HepG2 (cell line): ENCODE results near the gene CKLF. TPM values are rescaled to one million over a fixed set of nuclear protein-coding genes. Genes with fewer than 3 reads are reported as not detected.

Experiments used
- ADNP ChIP-seq: sonication (generic); formaldehyde crosslinking; IDR thresholded peaks from 2 replicates; pipeline ENCODE4 v1.4.0; 2020; ENCODE audit warnings: missing genetic modification reagents
- ATF1 ChIP-seq: IDR thresholded peaks from 2 replicates; pipeline ENCODE4 v1.6.1; 2016; ENCODE audit warnings: mild to moderate bottlenecking, control low read depth
- CAMTA2 ChIP-seq: sonication (generic); formaldehyde crosslinking; IDR thresholded peaks from 2 replicates; pipeline ENCODE4 v1.4.0; 2020; ENCODE audit warnings: mild to moderate bottlenecking, missing genetic modification reagents, borderline replicate concordance
- EED ChIP-seq: sonication (generic); formaldehyde crosslinking; IDR thresholded peaks from 2 replicates; pipeline ENCODE4 v1.5.0; 2020; ENCODE audit warnings: mild to moderate bottlenecking, missing genetic modification reagents
- EHMT2 ChIP-seq: fragments of 200-600 bp; sonication (generic); IDR thresholded peaks from 2 replicates; pipeline ENCODE4 v1.7.0; 2017; ENCODE audit warnings: antibody characterized with exemption, low read depth, low read length, borderline replicate concordance
- HHEX ChIP-seq: IDR thresholded peaks from 2 replicates; pipeline ENCODE4 v1.6.1; 2016; ENCODE audit warnings: control low read depth
- KAT2B ChIP-seq: fragments of 150-350 bp; IDR thresholded peaks from 2 replicates; pipeline ENCODE4 v1.6.1; 2014; ENCODE audit warnings: low read depth, low read length, borderline replicate concordance
- MTF2 ChIP-seq: sonication (generic); formaldehyde crosslinking; IDR thresholded peaks from 2 replicates; pipeline ENCODE4 v1.5.0; 2020; ENCODE audit warnings: missing genetic modification reagents, borderline replicate concordance
- SMC3 ChIP-seq: IDR thresholded peaks from 2 replicates; pipeline ENCODE4 v1.6.1; 2011; ENCODE audit warnings: low read length, improper control_type of control experiment
- STAG1 ChIP-seq: sonication (generic); formaldehyde crosslinking; IDR thresholded peaks from 2 replicates; pipeline ENCODE4 v1.4.0; 2020; ENCODE audit warnings: missing genetic modification reagents
- XRCC5 ChIP-seq: fragments of 200-400 bp; formaldehyde crosslinking; optimal IDR thresholded peaks from 2 replicates; pipeline ENCODE3; 2017; ENCODE audit warnings: mild to moderate bottlenecking, low read length
- ZNF234 ChIP-seq: sonication (generic); formaldehyde crosslinking; conservative IDR thresholded peaks from 2 replicates; pipeline ENCODE4 v1.5.1; 2020; ENCODE audit warnings: mild to moderate bottlenecking, missing genetic modification reagents
- ZNF329 ChIP-seq: sonication (generic); formaldehyde crosslinking; IDR thresholded peaks from 2 replicates; pipeline ENCODE4 v1.9.0; 2021; ENCODE audit warnings: low read depth, mild to moderate bottlenecking, missing genetic modification reagents
- ZNF33B ChIP-seq: sonication (generic); formaldehyde crosslinking; IDR thresholded peaks from 2 replicates; pipeline ENCODE4 v1.5.1; 2020; ENCODE audit warnings: mild to moderate bottlenecking, missing genetic modification reagents
- ZNF350 ChIP-seq: sonication (generic); formaldehyde crosslinking; IDR thresholded peaks from 2 replicates; pipeline ENCODE4 v1.4.0; 2020; ENCODE audit warnings: mild to moderate bottlenecking, low read depth, missing genetic modification reagents, borderline replicate concordance
- ZNF430 ChIP-seq: sonication (generic); formaldehyde crosslinking; IDR thresholded peaks from 2 replicates; pipeline ENCODE4 v1.9.0; 2021; ENCODE audit warnings: mild to moderate bottlenecking, missing genetic modification reagents
- ZNF484 ChIP-seq: sonication (generic); formaldehyde crosslinking; IDR thresholded peaks from 2 replicates; pipeline ENCODE4 v1.5.1; 2020; ENCODE audit warnings: mild to moderate bottlenecking, low read depth, missing genetic modification reagents, borderline replicate concordance
- ZNF614 ChIP-seq: IDR thresholded peaks from 2 replicates; pipeline ENCODE4 v1.6.1; 2018; ENCODE audit warnings: missing biosample characterization, missing genetic modification reagents, inconsistent platforms, borderline replicate concordance
- ZNF75D ChIP-seq: sonication (generic); formaldehyde crosslinking; IDR thresholded peaks from 2 replicates; pipeline ENCODE4 v1.8.1; 2023; ENCODE audit warnings: missing genetic modification reagents, mild to moderate bottlenecking, borderline replicate concordance
- ZNF775 ChIP-seq: sonication (generic); formaldehyde crosslinking; IDR thresholded peaks from 2 replicates; pipeline ENCODE4 v1.4.0; 2020; ENCODE audit warnings: missing genetic modification reagents, mild to moderate bottlenecking, moderate library complexity, borderline replicate concordance
- polyA plus RNA-seq, 8 experiments: library from polyadenylated mRNA; depleted of rRNA in 3 of 8; stranded (reverse) in 7 of 8; unstranded in 1 of 8; fragments of >200 nt; fragmentation: Illumina TruSeq in 4 of 8; extraction: Trizol in 4 of 8; gene quantifications; 2 replicates each; pipeline versions ENCODE4 v1.2.1 to v1.2.3, GENCODE V29; 2011 to 2016; ENCODE audit warnings: low read depth in 4 of 8, missing spikeins in 1 of 8, mixed read lengths in 1 of 8; ENCODE audit not compliant: insufficient read depth in 1 of 8
- total RNA-seq, 5 experiments: library from RNA; depleted of rRNA; stranded (reverse); fragments of >200 nt; fragmentation: Illumina TruSeq; extraction: Trizol; gene quantifications; 2 replicates each; pipeline ENCODE4 v1.2.3, GENCODE V29; 2016; ENCODE audit warnings: low read depth in 1 of 5
- TF ChIP-seq, protein P1 (sequence below): sonication (generic); formaldehyde crosslinking; IDR thresholded peaks from 2 replicates; pipeline ENCODE4 v1.5.0; 2020; ENCODE audit warnings: mild to moderate bottlenecking, missing genetic modification reagents, moderate library complexity
- TF ChIP-seq, protein P2 (sequence below): sonication (generic); formaldehyde crosslinking; IDR thresholded peaks from 2 replicates; pipeline ENCODE4 v1.5.0; 2020; ENCODE audit warnings: missing genetic modification reagents, mild to moderate bottlenecking, borderline replicate concordance
- TF ChIP-seq, protein P3 (sequence below): sonication (generic); formaldehyde crosslinking; IDR thresholded peaks from 2 replicates; pipeline ENCODE4 v1.4.0; 2020; ENCODE audit warnings: missing genetic modification reagents; ENCODE audit errors: not compliant biosample characterization

Gene CKLF
- total and polyA plus RNA-seq, 2 of the 13 experiments (the other 11 are each of a cell fraction or from before 2014, with no cell fraction given), result 120 to 167 TPM

DNA sequence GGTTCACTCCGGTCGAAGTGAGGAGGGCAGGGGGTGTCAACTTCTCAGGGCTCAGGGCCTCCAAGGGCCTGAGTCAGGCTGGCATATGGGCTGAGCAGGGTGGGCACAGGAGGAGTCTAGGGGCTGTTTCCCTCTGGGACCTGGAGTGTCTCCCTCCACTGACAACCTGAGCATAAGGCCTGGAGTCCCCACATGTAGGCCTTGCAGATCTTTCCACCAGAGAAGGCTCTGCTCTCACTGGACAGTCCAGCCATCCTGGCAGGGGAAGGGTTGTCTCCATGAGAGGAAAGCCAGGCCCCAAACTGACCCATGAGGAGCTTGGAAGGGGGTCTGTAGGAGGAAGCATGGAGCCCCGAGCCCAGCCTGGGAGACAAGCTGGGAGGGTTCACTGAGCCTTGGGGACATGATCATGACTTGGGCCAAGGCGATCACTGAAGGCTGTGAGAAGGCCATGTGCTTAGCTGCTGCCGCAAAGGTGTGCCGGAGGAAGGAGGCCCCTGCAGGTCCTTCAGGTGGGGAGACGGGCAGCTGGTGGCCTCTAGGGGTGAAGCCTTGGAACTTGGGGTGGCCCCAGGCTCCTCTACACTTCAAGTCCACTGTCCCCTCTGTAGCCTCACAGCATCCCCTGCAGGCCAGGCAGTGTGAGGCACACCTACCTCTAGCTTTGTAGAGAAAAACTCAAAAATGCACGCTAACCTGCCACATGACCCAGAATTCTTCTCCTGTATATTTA lies 36.8 kb downstream of the CKLF start (continued):
- no peak for TF ChIP-seq ZNF33B (CRISPR knock-in tag)
- TF ChIP-seq ZNF350 (CRISPR knock-in tag), result no peak
- TF ChIP-seq ZNF329, result no peak
- TF ChIP-seq EED (CRISPR knock-in tag), result 0 out of 2 replicates have a peak, but pooled peaks have one; percentile 39
- 0 out of 2 replicates have a peak, but pooled peaks have one; percentile 26 for TF ChIP-seq ZNF614 (CRISPR knock-in tag)
- TF ChIP-seq, protein P1, sequence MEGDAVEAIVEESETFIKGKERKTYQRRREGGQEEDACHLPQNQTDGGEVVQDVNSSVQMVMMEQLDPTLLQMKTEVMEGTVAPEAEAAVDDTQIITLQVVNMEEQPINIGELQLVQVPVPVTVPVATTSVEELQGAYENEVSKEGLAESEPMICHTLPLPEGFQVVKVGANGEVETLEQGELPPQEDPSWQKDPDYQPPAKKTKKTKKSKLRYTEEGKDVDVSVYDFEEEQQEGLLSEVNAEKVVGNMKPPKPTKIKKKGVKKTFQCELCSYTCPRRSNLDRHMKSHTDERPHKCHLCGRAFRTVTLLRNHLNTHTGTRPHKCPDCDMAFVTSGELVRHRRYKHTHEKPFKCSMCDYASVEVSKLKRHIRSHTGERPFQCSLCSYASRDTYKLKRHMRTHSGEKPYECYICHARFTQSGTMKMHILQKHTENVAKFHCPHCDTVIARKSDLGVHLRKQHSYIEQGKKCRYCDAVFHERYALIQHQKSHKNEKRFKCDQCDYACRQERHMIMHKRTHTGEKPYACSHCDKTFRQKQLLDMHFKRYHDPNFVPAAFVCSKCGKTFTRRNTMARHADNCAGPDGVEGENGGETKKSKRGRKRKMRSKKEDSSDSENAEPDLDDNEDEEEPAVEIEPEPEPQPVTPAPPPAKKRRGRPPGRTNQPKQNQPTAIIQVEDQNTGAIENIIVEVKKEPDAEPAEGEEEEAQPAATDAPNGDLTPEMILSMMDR (CRISPR knock-in tag), result peak; percentile 84
- TF ChIP-seq XRCC5, result peak; percentile 28
- TF ChIP-seq ZNF430, result no peak
- peak; percentile 86 for TF ChIP-seq STAG1 (CRISPR knock-in tag)
- no peak for TF ChIP-seq ZNF234 (CRISPR knock-in tag)
- no peak for TF ChIP-seq HHEX (CRISPR knock-in tag)
- no peak for TF ChIP-seq ATF1 (CRISPR knock-in tag)
- TF ChIP-seq SMC3, result peak; percentile 79
- TF ChIP-seq, protein P2, sequence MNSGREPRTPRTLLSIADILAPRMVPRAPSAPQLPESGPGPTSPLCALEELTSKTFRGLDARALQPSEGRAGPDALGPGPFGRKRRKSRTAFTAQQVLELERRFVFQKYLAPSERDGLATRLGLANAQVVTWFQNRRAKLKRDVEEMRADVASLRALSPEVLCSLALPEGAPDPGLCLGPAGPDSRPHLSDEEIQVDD, result no peak
- TF ChIP-seq KAT2B, result no peak
- no peak for TF ChIP-seq ZNF484 (CRISPR knock-in tag)
- TF ChIP-seq MTF2, result no peak
- TF ChIP-seq CAMTA2 (CRISPR knock-in tag), result no peak
- TF ChIP-seq ADNP (CRISPR knock-in tag), result no peak
- TF ChIP-seq, protein P3, sequence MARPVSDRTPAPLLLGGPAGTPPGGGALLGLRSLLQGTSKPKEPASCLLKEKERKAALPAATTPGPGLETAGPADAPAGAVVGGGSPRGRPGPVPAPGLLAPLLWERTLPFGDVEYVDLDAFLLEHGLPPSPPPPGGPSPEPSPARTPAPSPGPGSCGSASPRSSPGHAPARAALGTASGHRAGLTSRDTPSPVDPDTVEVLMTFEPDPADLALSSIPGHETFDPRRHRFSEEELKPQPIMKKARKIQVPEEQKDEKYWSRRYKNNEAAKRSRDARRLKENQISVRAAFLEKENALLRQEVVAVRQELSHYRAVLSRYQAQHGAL (CRISPR knock-in tag), result no peak
- TF ChIP-seq EHMT2, result no peak
- no peak for TF ChIP-seq ZNF775
- TF ChIP-seq ZNF75D (CRISPR knock-in tag), result no peak
